IgD-negative memory B cell (primary cell): Measurements from ENCODE around the gene SLC25A26. TPM values are rescaled to one million over a fixed set of nuclear protein-coding genes. Genes with fewer than 3 reads are reported as not detected.

Experiments
- H3K27ac Mint-ChIP-seq, 3 donors: one replicate each; pipeline ENCODE4 v1.8.0; 2020 to 2022; ENCODE audit warnings: mild to moderate bottlenecking in 3 of 3, mixed read lengths in 3 of 3, moderate library complexity in 1 of 3
- H3K27me3 Mint-ChIP-seq: one replicate; pipeline ENCODE4 v1.8.0; 2021; ENCODE audit warnings: mixed read lengths
- H3K36me3 Mint-ChIP-seq: one replicate; pipeline ENCODE4 v1.8.0; 2020; ENCODE audit warnings: mild to moderate bottlenecking, mixed read lengths
- H3K4me1 Mint-ChIP-seq, 3 donors: one replicate each; pipeline ENCODE4 v1.8.0; 2020 to 2022; ENCODE audit warnings: mixed read lengths in 3 of 3, mild to moderate bottlenecking in 1 of 3
- H3K4me3 Mint-ChIP-seq, 4 donors: one replicate each; pipeline ENCODE4 v1.8.0; 2020 to 2022; ENCODE audit warnings: mild to moderate bottlenecking in 4 of 4, mixed read lengths in 4 of 4, moderate library complexity in 3 of 4
- H3K9me3 Mint-ChIP-seq, 3 donors: one replicate each; pipeline ENCODE4 v1.8.0; 2020 to 2021; ENCODE audit warnings: mixed read lengths in 3 of 3, mild to moderate bottlenecking in 1 of 3
- polyA plus RNA-seq: library from polyadenylated mRNA; unstranded; fragments of 300-500 nt; fragmentation: Illumina TruSeq; gene quantifications from one replicate; pipeline ENCODE4 v1.2.3, GENCODE V29; 2021

The SLC25A26 gene, protein sequence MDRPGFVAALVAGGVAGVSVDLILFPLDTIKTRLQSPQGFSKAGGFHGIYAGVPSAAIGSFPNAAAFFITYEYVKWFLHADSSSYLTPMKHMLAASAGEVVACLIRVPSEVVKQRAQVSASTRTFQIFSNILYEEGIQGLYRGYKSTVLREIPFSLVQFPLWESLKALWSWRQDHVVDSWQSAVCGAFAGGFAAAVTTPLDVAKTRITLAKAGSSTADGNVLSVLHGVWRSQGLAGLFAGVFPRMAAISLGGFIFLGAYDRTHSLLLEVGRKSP
- polyA plus RNA-seq, result 42.7 TPM

DNA sequence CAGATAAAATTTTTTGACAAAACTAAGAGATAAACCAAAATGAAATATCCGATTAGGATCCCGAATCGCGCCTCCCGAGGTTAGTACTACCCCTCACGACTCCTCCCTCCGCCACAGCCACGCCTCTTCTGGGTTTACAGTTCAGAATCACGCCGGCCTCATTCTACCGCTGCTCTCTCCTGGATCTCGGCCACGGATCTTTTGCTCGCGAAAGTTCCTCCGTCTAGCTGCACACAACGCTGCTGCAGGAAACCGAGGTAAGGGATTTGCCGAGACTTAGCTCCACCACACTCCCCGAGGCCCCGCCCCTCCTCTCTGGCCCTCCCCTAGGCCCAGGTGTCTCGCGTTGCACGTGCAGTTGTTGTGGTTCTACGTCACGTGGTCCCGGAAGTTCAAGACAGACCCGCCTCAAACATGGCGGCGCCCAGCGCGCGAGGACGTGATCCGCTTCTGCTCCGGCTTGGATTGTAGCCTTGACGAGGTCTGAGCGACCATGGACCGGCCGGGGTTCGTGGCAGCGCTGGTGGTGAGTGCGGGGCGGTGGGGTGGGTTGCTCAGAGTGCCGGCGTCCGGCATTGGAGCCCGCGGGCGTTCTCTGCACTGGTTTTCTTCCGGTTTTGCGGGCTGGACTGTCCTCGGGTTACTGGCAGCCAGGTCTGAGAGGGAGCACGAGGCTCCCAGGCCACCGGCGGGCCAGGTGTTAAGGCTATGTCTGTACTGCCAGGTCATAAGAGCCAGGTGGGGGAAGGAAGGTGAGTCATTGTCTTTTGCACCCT lies at the start of gene SLC25A26:
Gene SLC25A26, plus strand, starts transcription at position 400 of the 776 bp plus-strand sequence. Its CDS starts 94 bp downstream, at position 494.
- H3K27me3 Mint-ChIP-seq, result no peaks in the 10 kb centered on the region
- H3K4me1 Mint-ChIP-seq, result peaks cover 22 to 30% (median 24%) of the 10 kb centered on the region in 3 donors
- peak within 1 kb of the TSS; percentile 94 to 100 (median 98) for H3K4me3 Mint-ChIP-seq
- peak within 1 kb of the TSS; percentile 66 to 99 (median 98) for H3K27ac Mint-ChIP-seq
- no peaks in the 10 kb centered on the region for H3K9me3 Mint-ChIP-seq
- peaks cover 11% of the 10 kb centered on the region for H3K36me3 Mint-ChIP-seq

DNA sequence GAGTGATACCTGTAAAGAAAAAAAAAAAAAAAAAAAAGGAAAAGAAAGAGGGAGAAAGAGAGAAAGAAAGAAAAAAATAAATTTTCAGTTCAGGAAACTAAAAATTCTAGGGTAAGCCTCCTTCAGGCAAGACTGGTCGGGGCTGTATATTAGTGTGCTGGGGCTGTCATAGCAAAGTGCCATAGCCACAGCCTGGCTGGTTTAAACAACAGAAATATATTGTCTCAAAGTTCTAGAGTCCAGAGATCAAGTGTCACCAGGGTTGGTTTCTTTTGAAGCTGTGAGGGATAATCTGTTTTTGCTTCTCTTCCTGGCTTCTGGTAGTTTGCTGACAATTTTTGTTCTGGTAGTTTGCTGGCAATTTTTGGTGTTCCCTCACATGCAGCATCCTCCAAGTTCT lies 48.4 kb upstream of the SLC25A26 start:
- H3K27ac Mint-ChIP-seq, result no peak overlapping the region
- no peaks in the 10 kb centered on the region for H3K9me3 Mint-ChIP-seq
- peaks cover 5% of the 10 kb centered on the region for H3K27me3 Mint-ChIP-seq
- H3K36me3 Mint-ChIP-seq, result no peaks in the 10 kb centered on the region
- H3K4me3 Mint-ChIP-seq, result no peak overlapping the region
- peaks cover 0 to 3% (median 0%) of the 10 kb centered on the region in 3 donors for H3K4me1 Mint-ChIP-seq

DNA sequence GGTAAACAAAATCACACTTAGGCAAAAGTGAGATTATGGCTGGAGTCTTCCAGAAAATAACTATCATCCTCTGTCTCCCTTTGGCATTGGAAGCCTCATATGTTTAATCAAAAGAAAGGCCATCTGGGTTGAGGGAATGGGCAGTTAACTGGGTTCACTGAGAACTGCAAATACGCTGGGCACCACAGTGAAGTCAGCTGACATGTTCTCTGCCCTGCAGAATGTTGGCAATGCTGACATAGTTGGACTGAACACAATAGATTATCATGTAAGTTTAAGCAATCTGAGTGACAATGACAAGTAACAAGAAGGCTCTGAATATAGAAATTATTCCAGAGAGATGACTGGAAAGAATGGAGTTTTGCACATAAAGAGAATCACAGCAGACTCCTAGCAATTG lies 43.8 kb upstream of the SLC25A26 start:
- Mint-ChIP-seq H3K4me3 (no peak overlapping the region), H3K27me3 (no peaks in the 10 kb centered on the region), H3K27ac (no peak overlapping the region), H3K9me3 (no peaks in the 10 kb centered on the region), H3K36me3 (no peaks in the 10 kb centered on the region), H3K4me1 (peaks cover 0 to 3% (median 0%) of the 10 kb centered on the region in 3 donors)

DNA sequence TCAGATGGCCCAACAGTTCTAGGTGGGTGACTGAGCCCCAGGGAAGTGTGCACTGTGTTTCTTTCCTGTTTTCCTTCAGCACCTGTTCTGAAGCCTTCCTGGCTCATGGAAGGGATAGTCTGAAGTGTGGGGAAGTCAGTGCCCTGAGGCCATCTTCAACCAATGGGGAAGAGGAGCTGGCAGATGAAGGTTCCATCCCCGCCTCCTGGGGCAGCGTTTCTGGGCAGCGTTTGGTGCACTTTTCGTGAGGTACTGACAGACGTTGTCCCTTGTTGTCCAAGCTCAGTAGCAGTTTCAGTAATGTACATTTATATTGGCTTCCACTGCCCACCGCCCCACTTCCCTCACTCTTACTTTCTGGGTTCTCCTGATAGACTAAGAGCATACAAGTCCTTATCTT lies 42.6 kb upstream of the SLC25A26 start:
- Mint-ChIP-seq H3K27me3 (no peaks in the 10 kb centered on the region), H3K4me3 (no peak overlapping the region), H3K36me3 (no peaks in the 10 kb centered on the region), H3K27ac (no peak overlapping the region), H3K4me1 (no peaks in the 10 kb centered on the region), H3K9me3 (no peaks in the 10 kb centered on the region)

DNA sequence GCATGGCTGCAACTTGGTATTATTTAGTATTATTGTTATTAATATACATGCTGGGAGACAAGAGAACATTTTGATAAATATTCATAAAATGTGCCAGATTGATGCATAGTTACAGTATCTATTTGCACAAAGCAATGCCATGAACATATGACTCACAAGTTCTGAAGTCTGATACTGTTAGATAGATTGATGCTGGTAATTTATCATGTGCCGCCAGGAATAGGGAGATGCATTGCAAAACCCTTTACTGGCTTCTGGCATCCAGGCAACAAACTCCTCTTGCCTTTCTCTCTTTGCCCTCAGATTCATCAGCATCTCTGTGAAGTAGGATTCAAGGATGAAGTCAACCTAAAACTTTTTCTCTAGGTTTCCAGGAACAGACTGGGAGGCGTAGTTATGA lies 41.0 kb upstream of the SLC25A26 start:
- H3K27ac Mint-ChIP-seq, result no peak overlapping the region
- no peaks in the 10 kb centered on the region for H3K27me3 Mint-ChIP-seq
- H3K9me3 Mint-ChIP-seq, result no peaks in the 10 kb centered on the region
- no peaks in the 10 kb centered on the region for H3K36me3 Mint-ChIP-seq
- no peaks in the 10 kb centered on the region for H3K4me1 Mint-ChIP-seq
- no peak overlapping the region for H3K4me3 Mint-ChIP-seq

DNA sequence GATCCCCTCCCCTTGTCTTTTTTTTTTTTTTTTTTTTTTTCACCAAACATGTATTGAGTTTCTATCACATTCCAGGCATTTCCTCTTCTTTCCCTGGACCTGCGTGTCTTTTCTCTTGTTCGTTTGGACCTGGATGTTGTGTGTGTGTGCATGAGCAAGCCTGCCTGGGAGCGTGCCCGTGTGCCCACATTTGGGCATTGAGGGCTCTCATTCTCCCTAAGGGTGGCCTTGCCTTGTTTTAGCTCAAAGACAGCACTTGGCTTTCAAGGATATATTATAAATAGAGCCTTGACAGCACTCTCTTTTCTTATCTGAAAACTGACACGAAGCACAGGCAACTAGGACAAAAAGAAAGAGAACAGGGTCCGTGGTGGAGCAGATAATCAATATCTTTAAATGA lies 39.0 kb upstream of the SLC25A26 start:
- Mint-ChIP-seq H3K27me3 (no peaks in the 10 kb centered on the region), H3K4me3 (no peak overlapping the region)

DNA sequence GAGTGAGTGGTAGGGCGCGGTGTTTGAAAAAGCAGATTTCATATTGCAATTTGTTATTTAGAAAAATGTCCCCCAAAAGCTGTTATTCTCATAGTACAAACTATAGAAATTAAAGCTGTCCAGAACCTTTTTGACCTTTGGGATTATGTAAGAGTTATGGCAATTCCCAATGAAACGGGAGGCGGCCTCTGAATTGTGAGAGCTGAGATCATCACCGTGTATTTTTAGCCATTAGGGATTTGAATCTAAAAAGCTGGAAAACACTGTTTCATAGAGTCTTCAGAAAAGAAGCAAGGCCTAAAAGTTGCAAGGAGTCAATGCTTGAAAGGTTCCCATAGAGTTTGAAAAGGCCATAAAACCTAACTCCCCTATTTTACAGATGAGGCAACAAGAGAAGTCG lies 38.6 kb upstream of the SLC25A26 start:
- H3K27me3 Mint-ChIP-seq, result no peaks in the 10 kb centered on the region
- H3K27ac Mint-ChIP-seq, result no peak overlapping the region
- no peaks in the 10 kb centered on the region for H3K36me3 Mint-ChIP-seq
- no peaks in the 10 kb centered on the region for H3K4me1 Mint-ChIP-seq
- no peak overlapping the region for H3K4me3 Mint-ChIP-seq
- no peaks in the 10 kb centered on the region for H3K9me3 Mint-ChIP-seq

More for the DNA sequence above, 39.0 kb upstream of the SLC25A26 start:
- no peaks in the 10 kb centered on the region for H3K36me3 Mint-ChIP-seq
- H3K9me3 Mint-ChIP-seq, result no peaks in the 10 kb centered on the region
- no peaks in the 10 kb centered on the region for H3K4me1 Mint-ChIP-seq
- no peak overlapping the region for H3K27ac Mint-ChIP-seq

DNA sequence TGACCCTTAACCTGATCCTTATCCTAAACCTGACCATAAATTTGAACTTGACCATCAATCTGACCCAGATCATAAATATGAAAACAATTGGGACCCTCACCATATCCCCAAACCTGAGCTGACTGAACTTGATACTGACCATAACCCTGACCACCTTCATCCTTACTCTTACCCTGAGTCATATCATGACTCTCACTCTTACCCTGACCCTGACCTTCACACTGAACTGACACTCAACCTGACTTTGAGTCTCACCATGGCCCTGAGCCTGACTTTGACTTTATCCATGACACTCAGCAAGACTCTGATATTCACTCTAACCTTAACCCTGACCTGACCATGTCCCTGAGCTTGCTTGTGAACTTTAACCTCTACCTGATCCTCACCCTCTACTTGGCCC lies 34.3 kb upstream of the SLC25A26 start:
- Mint-ChIP-seq H3K4me3 (peak overlapping the region in 1 of 4 donors; percentile 0), H3K4me1 (no peaks in the 10 kb centered on the region), H3K36me3 (peaks cover 2% of the 10 kb centered on the region), H3K27ac (no peak overlapping the region), H3K27me3 (no peaks in the 10 kb centered on the region), H3K9me3 (peaks cover 0 to 2% (median 0%) of the 10 kb centered on the region in 3 donors)

DNA sequence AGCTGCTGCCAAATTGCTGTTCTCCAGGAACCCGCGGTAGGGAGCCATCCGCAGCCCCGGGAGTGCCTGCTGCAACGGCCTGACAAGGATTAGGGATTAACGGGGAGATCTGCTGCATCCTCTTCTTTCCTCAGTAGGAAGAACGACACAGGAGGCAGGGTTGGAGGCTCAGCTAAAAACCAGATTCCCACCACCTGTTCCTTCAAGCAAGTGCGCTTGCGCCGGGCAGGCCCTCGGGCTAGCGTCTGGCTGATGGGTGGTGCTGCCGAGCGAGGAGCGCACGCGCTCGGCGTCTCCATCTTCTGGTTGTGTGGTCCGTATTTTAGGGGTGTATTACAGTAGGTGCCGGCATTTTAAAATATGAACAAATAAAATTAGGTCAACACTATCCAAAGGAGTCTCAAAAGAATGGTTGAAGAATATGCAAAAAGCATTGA lies 25.4 kb upstream of the SLC25A26 start:
- Mint-ChIP-seq H3K4me1 (peaks cover 0 to 2% (median 0%) of the 10 kb centered on the region in 3 donors), H3K36me3 (no peaks in the 10 kb centered on the region)

DNA sequence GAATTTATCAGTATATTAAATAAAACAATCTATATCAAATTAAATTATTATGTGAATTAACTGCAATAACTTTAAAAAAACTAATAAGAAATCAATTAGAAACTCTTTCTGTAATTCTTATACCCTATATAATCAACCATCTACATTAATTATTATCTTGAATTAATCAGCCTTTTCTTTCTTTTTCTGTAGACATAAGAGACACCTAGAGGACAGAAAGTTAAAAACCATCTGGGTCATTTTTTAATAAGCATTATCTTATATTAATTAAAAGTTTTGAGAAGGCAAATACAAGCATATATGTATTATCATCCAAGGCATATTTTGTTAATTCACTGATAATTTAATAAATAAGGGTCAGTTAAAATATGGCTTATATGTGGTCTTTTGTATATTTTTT lies 24.2 kb upstream of the SLC25A26 start:
- Mint-ChIP-seq H3K4me3 (no peak overlapping the region), H3K9me3 (peaks cover 0 to 3% (median 0%) of the 10 kb centered on the region in 3 donors), H3K4me1 (peaks cover 0 to 2% (median 0%) of the 10 kb centered on the region in 3 donors), H3K36me3 (no peaks in the 10 kb centered on the region), H3K27ac (no peak overlapping the region), H3K27me3 (peaks cover 9% of the 10 kb centered on the region)

More for the DNA sequence above, 25.4 kb upstream of the SLC25A26 start:
- H3K27ac Mint-ChIP-seq, result no peak overlapping the region
- H3K27me3 Mint-ChIP-seq, result peaks cover 9% of the 10 kb centered on the region
- H3K9me3 Mint-ChIP-seq, result peaks cover 0 to 3% (median 0%) of the 10 kb centered on the region in 3 donors
- H3K4me3 Mint-ChIP-seq, result no peak overlapping the region

DNA sequence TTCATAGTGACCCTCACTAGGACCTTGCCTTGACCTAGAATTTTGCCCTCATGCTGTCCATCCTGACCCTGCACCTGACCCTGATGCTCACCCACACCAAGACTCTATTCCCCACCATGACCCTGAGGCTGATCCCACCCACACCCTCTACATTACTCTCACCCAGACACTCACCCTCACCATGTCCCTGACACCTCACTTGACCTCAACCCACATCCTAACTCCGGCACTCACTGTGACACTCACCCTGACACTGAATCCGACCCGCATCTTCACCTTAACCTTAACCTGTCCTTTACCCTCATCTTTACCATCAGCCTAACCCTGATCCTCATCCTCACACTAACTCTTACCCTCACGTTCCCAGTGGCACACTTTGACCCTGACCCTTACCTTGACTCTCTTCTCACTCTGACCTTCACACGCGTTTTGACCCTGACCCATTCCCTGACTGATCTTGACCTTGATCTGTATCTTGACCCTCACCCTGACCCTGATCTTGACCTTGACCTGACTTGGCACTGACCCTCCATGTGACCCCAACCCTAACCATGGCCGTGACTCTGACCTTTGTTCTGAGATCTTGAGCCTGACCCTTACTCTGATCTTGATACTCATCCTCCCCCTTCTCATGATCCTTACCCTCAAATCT lies 22.2 kb upstream of the SLC25A26 start:
- Mint-ChIP-seq H3K4me3 (no peak overlapping the region), H3K4me1 (peaks cover 0 to 2% (median 0%) of the 10 kb centered on the region in 3 donors), H3K36me3 (no peaks in the 10 kb centered on the region), H3K9me3 (peaks cover 0 to 3% (median 0%) of the 10 kb centered on the region in 3 donors), H3K27me3 (peaks cover 9% of the 10 kb centered on the region), H3K27ac (peak overlapping the region in 1 of 3 donors; percentile 54)

DNA sequence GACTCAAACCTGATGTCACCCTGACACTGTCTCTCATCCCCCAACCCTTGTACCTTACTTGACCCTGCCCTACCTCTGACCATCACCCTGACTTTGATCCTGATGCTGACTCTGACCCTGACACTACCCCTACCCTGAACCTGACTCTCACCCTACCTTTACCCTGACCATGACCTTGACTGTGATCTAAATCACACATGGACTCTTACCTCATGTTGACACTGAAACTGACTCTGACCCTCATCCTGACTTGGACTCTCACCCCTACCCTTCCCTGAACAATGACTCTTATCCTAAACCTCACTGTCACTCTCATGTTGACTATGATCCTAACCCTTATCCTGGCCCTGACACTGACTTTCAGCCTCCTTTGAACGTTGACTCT lies 21.7 kb upstream of the SLC25A26 start:
- H3K27ac Mint-ChIP-seq, result no peak overlapping the region
- H3K4me1 Mint-ChIP-seq, result peaks cover 0 to 2% (median 0%) of the 10 kb centered on the region in 3 donors
- no peak overlapping the region for H3K4me3 Mint-ChIP-seq
- H3K9me3 Mint-ChIP-seq, result peaks cover 0 to 3% (median 0%) of the 10 kb centered on the region in 3 donors
- no peaks in the 10 kb centered on the region for H3K36me3 Mint-ChIP-seq
- H3K27me3 Mint-ChIP-seq, result peaks cover 9% of the 10 kb centered on the region

DNA sequence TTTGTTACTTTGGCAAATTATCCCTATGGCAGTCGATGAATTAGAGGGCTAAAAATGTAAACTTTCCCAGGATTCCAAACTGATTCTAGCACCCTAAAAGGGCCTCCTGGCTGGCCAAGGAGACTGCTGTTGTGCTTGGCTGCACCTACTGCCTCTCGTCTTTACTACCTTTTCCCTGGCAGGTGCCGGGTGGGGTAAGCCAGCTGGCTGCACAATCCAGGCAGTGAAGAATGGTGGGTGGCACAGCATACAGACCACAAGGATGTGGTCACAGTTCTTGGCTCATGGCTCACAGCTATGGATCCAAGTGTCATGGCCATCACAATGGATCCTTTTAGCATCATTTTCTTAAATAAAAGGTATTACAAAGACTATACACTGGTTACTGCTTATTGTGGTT lies 20.7 kb upstream of the SLC25A26 start:
- H3K4me3 Mint-ChIP-seq, result no peak overlapping the region
- H3K4me1 Mint-ChIP-seq, result peaks cover 0 to 2% (median 0%) of the 10 kb centered on the region in 3 donors
- H3K9me3 Mint-ChIP-seq, result peaks cover 0 to 3% (median 0%) of the 10 kb centered on the region in 3 donors
- no peak overlapping the region for H3K27ac Mint-ChIP-seq
- H3K36me3 Mint-ChIP-seq, result no peaks in the 10 kb centered on the region
- H3K27me3 Mint-ChIP-seq, result peaks cover 6% of the 10 kb centered on the region

DNA sequence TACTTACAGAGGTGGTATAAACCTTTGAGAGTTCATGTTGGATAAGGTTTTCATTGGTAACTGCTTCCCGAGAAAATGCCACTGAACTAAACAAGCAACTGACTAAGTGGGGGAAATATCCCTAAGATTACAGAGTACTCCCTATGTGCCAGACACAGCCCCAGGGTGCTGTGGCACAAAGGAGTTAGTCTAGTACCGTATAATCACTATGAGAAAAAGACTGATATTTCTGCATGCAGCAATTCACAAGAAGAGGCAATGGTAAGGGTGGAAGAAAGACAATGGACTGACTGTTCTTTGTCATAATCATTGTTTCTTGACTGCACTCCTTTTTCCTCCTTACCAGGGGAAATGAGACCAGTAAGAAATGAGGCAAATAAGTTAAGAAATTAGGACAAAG lies 20.0 kb upstream of the SLC25A26 start:
- peaks cover 3% of the 10 kb centered on the region for H3K27me3 Mint-ChIP-seq
- H3K4me1 Mint-ChIP-seq, result no peaks in the 10 kb centered on the region
- H3K27ac Mint-ChIP-seq, result no peak overlapping the region
- no peaks in the 10 kb centered on the region for H3K36me3 Mint-ChIP-seq
- peaks cover 0 to 3% (median 0%) of the 10 kb centered on the region in 3 donors for H3K9me3 Mint-ChIP-seq
- H3K4me3 Mint-ChIP-seq, result no peak overlapping the region

DNA sequence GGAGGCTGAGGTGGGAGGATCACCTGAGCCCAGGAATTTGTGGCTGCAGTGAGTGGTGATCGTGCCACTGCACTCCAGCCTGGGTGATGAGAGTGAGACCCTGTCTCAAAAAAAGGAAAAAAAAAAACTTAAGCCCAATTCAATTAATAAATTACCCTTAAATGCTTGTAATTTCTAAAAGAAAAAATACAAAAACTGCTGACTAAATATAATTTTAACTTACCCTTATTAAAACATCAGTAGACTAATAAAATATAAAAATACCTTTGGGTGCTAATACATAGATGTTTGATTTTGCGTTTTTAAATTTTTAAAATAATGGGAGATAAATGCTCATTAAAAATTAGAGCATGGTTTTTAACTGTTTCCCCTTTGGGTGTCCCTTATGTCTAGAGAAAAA lies 17.5 kb upstream of the SLC25A26 start:
- Mint-ChIP-seq H3K4me1 (no peaks in the 10 kb centered on the region), H3K36me3 (no peaks in the 10 kb centered on the region), H3K4me3 (no peak overlapping the region), H3K27ac (no peak overlapping the region), H3K27me3 (no peaks in the 10 kb centered on the region), H3K9me3 (no peaks in the 10 kb centered on the region)
